Activated CD4-positive, alpha-beta T cell treated with anti-CD3 and anti-CD28 coated beads, Interleukin-2, amount 50 U/mL, for 4 hours (primary cell): ENCODE data around the gene SLC25A26.
"Not testable (repeated sequence)": the region's sequence is repeated elsewhere in the genome, so short reads cannot be mapped to it uniquely, and the experiment has no call there.

Experiments used
- DNase-seq, 2 experiments: peaks; one replicate each; pipeline ENCODE4 v3.0.0-alpha.2; 2020

The SLC25A26 gene

GRCh38 chr3:66415867-66416428, 195.1 kb downstream of the SLC25A26 start:
- DNase-seq, result no peak

- no peak for DNase-seq
Measured at GRCh38 chr3:66416556-66417304, 195.9 kb downstream of the SLC25A26 start.

GRCh38 chr3:66418475-66418931, 197.7 kb downstream of the SLC25A26 start:
- DNase-seq, result no peak

- no peak for DNase-seq
Measured at GRCh38 chr3:66419036-66419435, 198.2 kb downstream of the SLC25A26 start.

- DNase-seq, result not testable (repeated sequence)
Measured at GRCh38 chr3:66421144-66421543, 200.3 kb downstream of the SLC25A26 start.

- not testable (repeated sequence) for DNase-seq
Measured at GRCh38 chr3:66421893-66422292, 201.1 kb downstream of the SLC25A26 start.

- no peak for DNase-seq
Measured at GRCh38 chr3:66423791-66424190, 203.0 kb downstream of the SLC25A26 start.

- no peak for DNase-seq
Measured at GRCh38 chr3:66425032-66425431, 204.2 kb downstream of the SLC25A26 start.

GRCh38 chr3:66425576-66426114, 204.8 kb downstream of the SLC25A26 start:
- DNase-seq, result no peak

- DNase-seq, result no peak
Measured at GRCh38 chr3:66426135-66426534, 205.3 kb downstream of the SLC25A26 start.

GRCh38 chr3:66427352-66427751, 206.6 kb downstream of the SLC25A26 start:
- DNase-seq, result no peak

- no peak for DNase-seq
Measured at GRCh38 chr3:66427951-66428474, 207.2 kb downstream of the SLC25A26 start.
